ENCODE data around the gene CIAO2B. TPM values are rescaled to one million over a fixed set of nuclear protein-coding genes. Genes with fewer than 3 reads are reported as not detected.
"Not testable (repeated sequence)": the region's sequence is repeated elsewhere in the genome, so short reads cannot be mapped to it uniquely, and the experiment has no call there.

The CIAO2B gene
- total RNA-seq, 4 donors from 2014 or later: 83.1 to 101 (median 95.5) TPM

- intact Hi-C loops (cut with DNase I): no loop called here
- Histone ChIP-seq H3K4me1 (no peaks in the 10 kb centered on the region), H3K9me3 (no peaks in the 10 kb centered on the region), H3K27me3 (peaks cover 0 to 6% (median 0%) of the 10 kb centered on the region in 4 donors), H3K36me3 (no peaks in the 10 kb centered on the region), H3K4me3 (no peak within 1 kb of the TSS), H3K27ac (replicated peaks in 1 of 4) (no peak within 1 kb of the TSS)
- TF ChIP-seq EP300 (IDR thresholded peaks at IDR 0.05) (no peak), CTCF (IDR thresholded peaks at IDR 0.05) (peak; percentile 35 to 63 (median 37)), POLR2AphosphoS5 (IDR thresholded peaks at IDR 0.05) (no peak), POLR2A (IDR thresholded peaks at IDR 0.05; ENCODE audit: low read depth) (no peak)
- 76% methylated on average over 14 of the region's 16 CpGs for WGBS
- DNase-seq (ENCODE audit: extremely low spot score): no peak
Measured at GRCh38 chr16:66961065-66961744, 27.0 kb upstream of the CIAO2B start, which contains the start of gene CES3. TSS of gene CES3 (plus strand) at chr16:66961266. CDS start at chr16:66961308, 42 bp downstream.

GRCh38 chr16:66960270-66960669 is 26.1 kb upstream of the CIAO2B start:
- Histone ChIP-seq H3K27me3 (peaks cover 0 to 6% (median 0%) of the 10 kb centered on the region in 4 donors), H3K27ac (replicated peaks in 1 of 4) (no peak overlapping the region), H3K9me3 (no peaks in the 10 kb centered on the region), H3K4me1 (no peaks in the 10 kb centered on the region), H3K36me3 (no peaks in the 10 kb centered on the region), H3K4me3 (no peak overlapping the region)
- intact Hi-C loops (cut with DNase I): no loop called here
- 96% methylated on average over 1 of the region's 1 CpG for WGBS
- no peak for DNase-seq (ENCODE audit: extremely low spot score)
- TF ChIP-seq POLR2AphosphoS5 (IDR thresholded peaks at IDR 0.05): no peak
- TF ChIP-seq POLR2A (IDR thresholded peaks at IDR 0.05; ENCODE audit: low read depth): no peak
- no peak for TF ChIP-seq EP300 (IDR thresholded peaks at IDR 0.05)
- no peak for TF ChIP-seq CTCF (IDR thresholded peaks at IDR 0.05)

GRCh38 chr16:66959704-66960161 is 25.5 kb upstream of the CIAO2B start:
- H3K4me1 ChIP-seq: no peaks in the 10 kb centered on the region
- 64% methylated on average over 5 of the region's 5 CpGs for WGBS
- peaks cover 0 to 6% (median 0%) of the 10 kb centered on the region in 4 donors for H3K27me3 ChIP-seq
- H3K9me3 ChIP-seq: no peaks in the 10 kb centered on the region
- H3K27ac ChIP-seq (replicated peaks in 1 of 4): no peak overlapping the region
- TF ChIP-seq EP300 (IDR thresholded peaks at IDR 0.05): no peak
- TF ChIP-seq CTCF (IDR thresholded peaks at IDR 0.05): no peak
- no peak for TF ChIP-seq POLR2AphosphoS5 (IDR thresholded peaks at IDR 0.05)
- TF ChIP-seq POLR2A (IDR thresholded peaks at IDR 0.05; ENCODE audit: low read depth): no peak
- no peaks in the 10 kb centered on the region for H3K36me3 ChIP-seq
- intact Hi-C loops (cut with DNase I): no loop called here
- no peak for DNase-seq (ENCODE audit: extremely low spot score)
- H3K4me3 ChIP-seq: no peak overlapping the region

GRCh38 chr16:66958857-66959703 is 24.9 kb upstream of the CIAO2B start:
- H3K4me3 ChIP-seq: no peak overlapping the region
- 78% methylated on average over 7 of the region's 7 CpGs for WGBS
- no peaks in the 10 kb centered on the region for H3K9me3 ChIP-seq
- H3K27ac ChIP-seq (replicated peaks in 1 of 4): no peak overlapping the region
- DNase-seq (ENCODE audit: extremely low spot score): no peak
- TF ChIP-seq CTCF (IDR thresholded peaks at IDR 0.05) (no peak), POLR2A (IDR thresholded peaks at IDR 0.05; ENCODE audit: low read depth) (no peak), EP300 (IDR thresholded peaks at IDR 0.05) (no peak), POLR2AphosphoS5 (IDR thresholded peaks at IDR 0.05) (no peak)
- H3K4me1 ChIP-seq: no peaks in the 10 kb centered on the region
- intact Hi-C loops (cut with DNase I): no loop called here
- H3K36me3 ChIP-seq: no peaks in the 10 kb centered on the region
- peaks cover 0 to 3% (median 0%) of the 10 kb centered on the region in 4 donors for H3K27me3 ChIP-seq

GRCh38 chr16:66956154-66956457 is 21.9 kb upstream of the CIAO2B start:
- H3K36me3 ChIP-seq; H3K4me1 ChIP-seq; DNase-seq (ENCODE audit: extremely low spot score); H3K9me3 ChIP-seq; H3K27me3 ChIP-seq; H3K4me3 ChIP-seq; H3K27ac ChIP-seq (replicated peaks in 1 of 4); intact Hi-C loops (cut with DNase I): not testable (repeated sequence)
- 92% methylated on average over 1 of the region's 1 CpG for WGBS

GRCh38 chr16:66955363-66956153 is 21.4 kb upstream of the CIAO2B start:
- H3K36me3 ChIP-seq; DNase-seq (ENCODE audit: extremely low spot score); H3K9me3 ChIP-seq; intact Hi-C loops (cut with DNase I); H3K4me1 ChIP-seq; H3K4me3 ChIP-seq; H3K27ac ChIP-seq (replicated peaks in 1 of 4): not testable (repeated sequence)
- WGBS: 78% methylated on average over 17 of the region's 17 CpGs
- peaks cover 0 to 11% (median 0%) of the 10 kb centered on the region in 4 donors for H3K27me3 ChIP-seq

Measured in esophagus muscularis mucosa (tissue), 4 donors.